Smooth muscle cell (in vitro differentiated cells): Measurements from ENCODE around the gene UNC5A. TPM values are rescaled to one million over a fixed set of nuclear protein-coding genes. Genes with fewer than 3 reads are reported as not detected.

Experiments
- DNase-seq: peaks from one replicate; lab custom pipeline; 2025; ENCODE audit not compliant: unreplicated experiment; lab: John Stamatoyannopoulos, UW
- H2AFZ ChIP-seq: fragments of 200-600 bp; sonication (generic); 2 replicates; pipeline ENCODE4 v1.6.0; 2016; ENCODE audit warnings: antibody characterized with exemption, low read depth, mild to moderate bottlenecking
- H3F3A ChIP-seq: fragments of 200-600 bp; sonication (generic); 2 replicates; pipeline ENCODE4 v1.6.0; 2017; ENCODE audit warnings: antibody characterized with exemption, low read depth
- H3K27ac ChIP-seq: fragments of 200-600 bp; sonication (generic); 2 replicates; pipeline ENCODE4 v1.5.1; 2016; ENCODE audit warnings: low read depth, mild to moderate bottlenecking
- H3K27me3 ChIP-seq: fragments of 200-600 bp; sonication (generic); 2 replicates; pipeline ENCODE4 v1.6.1; 2016; ENCODE audit warnings: low read depth, mild to moderate bottlenecking
- H3K36me3 ChIP-seq: fragments of 200-600 bp; sonication (generic); 2 replicates; pipeline ENCODE4 v1.5.1; 2016; ENCODE audit warnings: low read depth
- H3K4me1 ChIP-seq: fragments of 200-600 bp; sonication (generic); 2 replicates; pipeline ENCODE4 v1.5.1; 2016; ENCODE audit warnings: low read depth
- H3K4me2 ChIP-seq: fragments of 200-600 bp; sonication (generic); 2 replicates; pipeline ENCODE4 v1.6.0; 2016; ENCODE audit warnings: mild to moderate bottlenecking
- H3K4me3 ChIP-seq: fragments of 200-600 bp; sonication (generic); 2 replicates; pipeline ENCODE4 v1.5.1; 2016; ENCODE audit warnings: mild to moderate bottlenecking
- H3K79me2 ChIP-seq: fragments of 200-600 bp; sonication (generic); 2 replicates; pipeline ENCODE4 v1.6.0; 2016; ENCODE audit warnings: low read depth, mild to moderate bottlenecking
- H3K9ac ChIP-seq: fragments of 200-600 bp; sonication (generic); 2 replicates; pipeline ENCODE4 v1.6.0; 2016; ENCODE audit warnings: low read depth
- H3K9me3 ChIP-seq: fragments of 200-600 bp; sonication (generic); replicated peaks from 2 replicates; pipeline ENCODE4 v1.5.1; 2016; ENCODE audit warnings: low read depth
- H4K20me1 ChIP-seq: fragments of 200-600 bp; sonication (generic); 2 replicates; pipeline ENCODE4 v1.6.0; 2016; ENCODE audit warnings: low read depth
- CTCF ChIP-seq: fragments of 200-600 bp; sonication (generic); IDR thresholded peaks from 2 replicates; pipeline ENCODE4 v1.5.1; 2017; ENCODE audit warnings: borderline replicate concordance, mild to moderate bottlenecking, antibody characterized with exemption; ENCODE audit not compliant: insufficient read depth, poor library complexity, severe bottlenecking
- WGBS: methylation state at CpG from one replicate; pipeline ENCODE4 v1.1.7; 2016; ENCODE audit warnings: low lambda C conversion rate; 5-methylcytosine and 5-hydroxymethylcytosine counted together
- polyA plus RNA-seq: library from polyadenylated mRNA; unstranded; fragments of >200 nt; fragmentation: Nextera tagmentation; extraction: Ambion mirVana; gene quantifications from 2 replicates; pipeline ENCODE4 v1.2.1, GENCODE V29; 2016
- total RNA-seq: library from RNA; depleted of rRNA; stranded (reverse); fragments of >200 nt; gene quantifications from 2 replicates; pipeline ENCODE4 v1.2.3, GENCODE V29; 2014

Gene UNC5A
- total and polyA plus RNA-seq, 2 experiments from 2014 or later: not detected

DNA sequence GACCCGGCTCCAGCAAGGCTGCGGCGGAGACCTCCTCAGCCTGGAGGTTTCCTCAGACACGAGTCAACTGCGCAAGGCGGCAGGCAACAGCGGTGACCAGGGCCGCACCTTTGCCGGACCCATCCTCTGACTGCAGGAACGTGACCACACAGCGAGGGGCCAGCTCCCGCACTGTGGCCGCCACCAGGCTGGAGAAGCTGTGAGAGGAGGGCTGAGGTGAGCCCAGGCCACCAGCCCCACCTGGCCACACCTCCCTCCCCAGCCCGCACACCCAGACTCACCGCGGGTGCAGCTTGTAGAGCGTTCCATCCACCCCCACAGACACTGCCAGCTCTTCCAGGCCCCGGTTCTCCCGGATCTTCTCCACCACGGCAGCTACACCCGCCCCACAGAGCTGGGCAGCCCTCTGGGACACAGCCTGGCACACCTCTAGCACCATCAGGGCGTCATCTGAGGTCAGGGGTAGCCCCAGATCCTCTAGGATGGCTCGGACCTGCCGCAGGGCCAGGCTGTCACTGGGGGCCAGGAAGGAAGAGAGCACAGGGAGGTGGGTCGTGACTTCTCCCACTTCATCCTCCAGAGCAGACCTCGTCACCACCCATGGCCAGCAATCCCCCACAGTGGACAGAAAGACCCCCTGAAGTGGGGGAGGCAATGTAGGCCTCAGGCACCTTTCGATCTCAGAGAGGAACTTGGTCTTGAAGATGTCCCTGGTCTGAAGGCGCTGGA lies 70.8 kb downstream of the UNC5A start:
- Histone ChIP-seq H3K9me3 (no peaks in the 10 kb centered on the region), H4K20me1 (no peaks in the 10 kb centered on the region), H3K27ac (no peak overlapping the region), H3K79me2 (no peaks in the 10 kb centered on the region), H3K4me3 (no peak overlapping the region), H3K36me3 (no peaks in the 10 kb centered on the region), H3F3A (no peaks in the 10 kb centered on the region), H3K9ac (no peak overlapping the region), H3K4me2 (no peak overlapping the region), H3K4me1 (no peaks in the 10 kb centered on the region), H2AFZ (no peak overlapping the region), H3K27me3 (peaks cover 8% of the 10 kb centered on the region)
- no peak for TF ChIP-seq CTCF
- 94% methylated on average over 28 of the region's 28 CpGs for WGBS
- no peak for DNase-seq

- no peak for DNase-seq
- H3K36me3 ChIP-seq: no peaks in the 10 kb centered on the region
- no peak overlapping the region for H3K27ac ChIP-seq
- WGBS: 91% methylated on average over 25 of the region's 25 CpGs
- H3F3A ChIP-seq: no peaks in the 10 kb centered on the region
- H3K4me3 ChIP-seq: no peak overlapping the region
- H3K79me2 ChIP-seq: no peaks in the 10 kb centered on the region
- H3K9ac ChIP-seq: no peak overlapping the region
- H2AFZ ChIP-seq: no peak overlapping the region
- H3K9me3 ChIP-seq: no peaks in the 10 kb centered on the region
- H3K4me1 ChIP-seq: no peaks in the 10 kb centered on the region
- TF ChIP-seq CTCF: no peak
- H3K27me3 ChIP-seq: no peaks in the 10 kb centered on the region
- H4K20me1 ChIP-seq: no peaks in the 10 kb centered on the region
- H3K4me2 ChIP-seq: no peak overlapping the region
These were observed 71.6 kb downstream of the UNC5A start for GRCh38 chr5:176881816-176882566.

DNA sequence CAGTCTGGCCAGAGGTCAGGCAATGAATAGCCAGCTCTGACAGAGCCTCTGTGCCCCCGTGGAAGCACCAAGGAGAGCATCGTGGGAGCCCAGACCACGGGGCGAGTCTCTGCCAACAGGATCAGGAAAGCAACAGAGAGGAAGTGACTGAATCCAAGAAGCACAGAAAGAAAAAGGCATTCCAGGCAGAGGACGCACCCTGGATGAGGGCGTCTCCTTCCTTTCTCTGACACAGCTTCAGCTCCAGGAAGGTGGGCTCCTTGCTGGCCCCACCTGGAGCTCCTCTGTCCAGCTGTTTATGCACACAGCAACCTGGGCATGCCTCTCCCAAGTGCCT lies 72.2 kb downstream of the UNC5A start:
- Histone ChIP-seq H3K4me1 (no peaks in the 10 kb centered on the region), H3K9ac (no peak overlapping the region), H3K4me3 (no peak overlapping the region), H3K9me3 (no peaks in the 10 kb centered on the region), H3F3A (no peaks in the 10 kb centered on the region), H3K4me2 (no peak overlapping the region), H3K27ac (no peak overlapping the region), H4K20me1 (no peaks in the 10 kb centered on the region), H3K27me3 (no peaks in the 10 kb centered on the region), H3K79me2 (no peaks in the 10 kb centered on the region), H3K36me3 (no peaks in the 10 kb centered on the region), H2AFZ (no peak overlapping the region)
- WGBS: 90% methylated on average over 6 of the region's 6 CpGs
- no peak for DNase-seq
- no peak for TF ChIP-seq CTCF
